GM18526 (cell line): ENCODE results near the gene RPTN.

ENCODE experiments used
- POLR2A ChIP-seq: IDR thresholded peaks from 3 replicates; pipeline ENCODE4 v1.6.1; 2011; ENCODE audit not compliant: insufficient read length; ENCODE audit errors: extremely low read depth

Gene RPTN

GRCh38 chr1:152109231-152109997, 49.6 kb downstream of the RPTN start:
- no peak for TF ChIP-seq POLR2A

- TF ChIP-seq POLR2A = no peak
These were observed 50.2 kb downstream of the RPTN start for GRCh38 chr1:152108882-152109222.

DNA sequence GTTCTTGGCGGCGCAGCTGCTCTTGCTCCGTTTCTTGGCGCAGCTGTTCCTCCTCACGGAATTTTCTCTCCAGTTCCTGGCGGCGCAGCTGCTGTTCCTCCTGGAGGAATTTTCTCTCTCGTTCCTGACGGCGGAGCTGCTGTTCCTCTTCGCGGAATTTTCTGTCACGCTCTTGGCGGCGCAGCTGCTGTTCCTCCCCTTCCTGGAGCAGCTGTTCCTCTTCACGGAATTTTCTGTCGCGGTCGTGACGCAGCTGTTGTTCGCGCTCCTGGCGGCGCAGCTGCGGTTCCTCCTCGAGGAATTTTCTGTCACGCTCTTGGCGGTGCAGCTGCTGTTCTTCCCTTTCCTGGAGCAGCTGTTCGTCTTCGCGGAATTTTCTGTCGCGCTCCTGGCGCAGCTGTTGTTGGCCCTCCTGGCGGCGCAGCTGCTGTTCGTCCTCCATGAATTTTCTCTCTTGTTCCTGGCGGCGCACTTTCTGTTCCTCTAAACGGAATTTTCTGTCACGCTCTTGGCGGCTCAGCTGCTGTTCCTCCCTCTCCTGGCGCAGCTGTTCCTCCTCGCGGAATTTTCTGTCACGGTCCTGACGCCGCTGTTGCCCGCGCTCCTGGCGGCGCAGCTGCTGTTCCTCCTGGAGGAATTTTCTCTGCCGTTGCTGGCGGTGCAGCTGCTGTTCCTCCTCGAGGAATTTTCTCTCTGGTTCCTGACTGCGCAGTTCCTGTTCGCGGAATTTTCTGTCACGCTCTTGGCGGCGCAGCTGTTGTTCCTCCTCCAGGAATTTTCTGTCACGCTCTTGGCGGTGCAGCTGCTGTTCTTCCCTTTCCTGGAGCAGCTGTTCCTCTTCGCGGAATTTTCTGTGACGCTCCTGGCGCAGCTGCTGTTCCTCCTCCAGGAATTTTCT, 50.8 kb downstream of the RPTN start:
- TF ChIP-seq POLR2A = no peak

DNA sequence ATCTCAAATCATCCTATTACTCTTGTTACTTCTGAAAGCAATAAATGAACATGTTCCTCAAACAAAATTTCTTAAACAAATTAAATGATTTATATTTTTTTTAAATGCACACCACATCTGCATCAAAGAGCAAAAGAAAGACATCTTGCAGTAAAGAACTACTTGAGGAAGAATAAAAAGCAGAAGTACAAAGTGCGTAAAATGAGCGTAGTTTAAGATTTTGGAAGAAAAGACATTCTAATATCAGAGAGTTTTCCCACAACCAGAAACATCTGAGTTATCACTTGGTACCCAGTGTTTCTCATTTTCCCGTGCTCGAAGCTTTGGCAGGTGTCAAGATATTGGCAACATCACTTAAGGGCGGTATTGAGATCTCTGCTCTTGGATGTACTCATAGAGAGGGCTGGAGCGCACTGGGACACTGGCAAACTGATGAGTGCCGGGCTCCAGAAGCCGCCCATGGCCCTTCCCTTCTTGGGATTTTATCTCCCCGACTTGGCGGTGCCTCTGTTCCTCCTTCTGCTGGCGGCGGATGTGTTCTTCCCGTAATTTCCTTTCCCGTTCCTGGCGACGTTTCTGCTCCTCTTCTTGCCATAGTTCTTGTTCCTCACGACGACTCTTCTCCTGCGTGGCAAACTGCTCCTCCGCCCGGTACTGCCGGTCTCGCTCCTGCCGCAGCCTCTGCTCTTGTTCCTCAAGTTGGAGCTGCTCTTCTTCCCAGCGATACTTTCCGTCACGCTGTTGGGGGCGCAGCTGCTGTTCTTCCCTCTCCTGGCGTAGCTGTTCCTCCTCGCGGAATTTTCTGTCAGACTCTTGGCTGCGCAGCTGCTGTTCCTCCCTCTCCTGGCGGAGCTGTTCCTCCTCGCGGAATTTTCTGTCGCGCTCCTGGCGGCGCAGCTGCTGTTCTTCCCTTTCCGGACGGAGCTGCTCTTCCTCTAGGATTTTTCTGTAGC, 51.7 kb downstream of the RPTN start:
- no peak for TF ChIP-seq POLR2A

DNA sequence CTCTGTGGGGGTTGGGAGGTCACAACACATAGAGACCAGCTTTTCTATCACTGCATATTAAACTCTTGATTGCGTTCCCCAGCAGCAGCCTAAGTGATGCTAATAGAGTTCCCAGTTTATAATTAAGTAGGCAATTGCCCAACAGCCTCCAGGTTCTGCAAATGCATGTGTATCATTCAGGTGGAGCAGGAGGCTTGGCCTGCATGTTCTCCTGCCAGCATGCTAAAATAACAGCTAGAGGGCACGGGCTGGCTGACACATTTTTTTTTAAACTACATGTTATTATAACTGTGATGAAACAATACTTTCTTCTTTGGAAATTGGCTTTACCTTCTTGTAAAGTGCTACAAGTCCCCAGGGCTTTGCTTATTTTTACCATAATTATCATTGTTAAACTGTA, 54.2 kb downstream of the RPTN start:
- no peak for TF ChIP-seq POLR2A
